ENCODE data around the gene ARHGAP21.

The ARHGAP21 gene

DNA sequence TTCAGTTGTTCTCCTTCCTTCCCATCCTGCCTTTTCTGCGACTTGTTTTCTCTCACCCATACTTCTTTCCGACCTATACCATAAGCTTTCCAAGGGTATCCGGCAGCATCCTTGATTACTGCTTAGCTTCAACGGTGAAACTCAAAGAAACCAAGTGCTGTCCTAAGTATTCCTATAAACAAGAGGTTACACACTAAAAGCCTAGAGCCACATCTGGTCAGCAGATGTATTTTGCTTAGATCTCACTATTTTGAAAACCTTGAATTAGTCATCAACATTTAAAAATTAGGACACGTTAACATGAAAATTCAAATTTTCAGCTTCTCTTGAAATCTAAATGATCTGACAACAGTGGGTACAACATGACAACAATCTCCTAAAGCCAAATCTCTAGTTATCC lies 20.0 kb downstream of the ARHGAP21 start:
- Histone ChIP-seq H3K27me3 (no peaks in the 10 kb centered on the region), H3K9me3 (replicated peaks in 1 of 11) (peaks cover 0 to 4% (median 0%) of the 10 kb centered on the region in 11 experiments; a peak in 1 of 22 replicates), H4K20me1 (peaks cover 0 to 98% (median 29%) of the 10 kb centered on the region in 11 experiments; a peak in 10 of 22 replicates), H3K9ac (no peak overlapping the region), H3K27ac (no peak overlapping the region), H3K4me2 (peak overlapping the region in 1 of 11 experiments; percentile 1; a peak in 1 of 22 replicates), H3K36me3 (peaks cover 0 to 8% (median 0%) of the 10 kb centered on the region in 11 experiments; a peak in 2 of 22 replicates), H3K4me3 (no peak overlapping the region), H3K4me1 (peaks cover 17 to 72% (median 43%) of the 10 kb centered on the region in 10 experiments)
- TF ChIP-seq Cebpa-rat (IDR thresholded peaks at IDR 0.05) = no peak

DNA sequence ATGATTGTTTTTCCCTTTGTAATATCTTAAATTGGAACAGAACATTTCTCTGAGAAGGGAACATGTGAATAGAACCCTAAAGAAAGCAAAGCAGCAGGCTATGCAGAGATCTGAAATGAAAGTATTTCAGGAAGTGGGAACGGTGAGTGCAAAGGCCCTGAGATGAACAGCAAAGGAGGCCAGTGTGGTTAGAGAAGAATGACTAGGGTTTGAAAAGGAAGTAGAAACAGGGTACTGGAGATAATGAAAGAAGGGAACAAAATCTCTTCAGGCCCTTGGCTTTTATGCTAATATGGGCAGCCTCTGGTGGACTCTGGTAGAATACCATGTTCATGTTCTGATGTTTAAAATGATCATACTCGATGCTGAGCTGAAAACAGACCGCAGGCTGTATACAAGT lies 22.2 kb downstream of the ARHGAP21 start:
- Histone ChIP-seq H3K4me1 (peaks cover 12 to 53% (median 25%) of the 10 kb centered on the region in 10 experiments), H3K9ac (no peak overlapping the region), H3K27ac (peak overlapping the region in 2 of 11 experiments; percentile 5 to 12; a peak in 1 of 22 replicates), H3K27me3 (no peaks in the 10 kb centered on the region), H4K20me1 (peaks cover 3 to 98% (median 21%) of the 10 kb centered on the region in 11 experiments; a peak in 15 of 22 replicates), H3K4me2 (peak overlapping the region in 7 of 11 experiments; percentile 26 to 40 (median 38); a peak in 10 of 22 replicates), H3K9me3 (replicated peaks in 1 of 11) (peaks cover 0 to 4% (median 0%) of the 10 kb centered on the region in 11 experiments; a peak in 1 of 22 replicates), H3K4me3 (no peak overlapping the region), H3K36me3 (peaks cover 0 to 12% (median 0%) of the 10 kb centered on the region in 11 experiments; a peak in 6 of 22 replicates)
- no peak for TF ChIP-seq Cebpa-rat (IDR thresholded peaks at IDR 0.05)

DNA sequence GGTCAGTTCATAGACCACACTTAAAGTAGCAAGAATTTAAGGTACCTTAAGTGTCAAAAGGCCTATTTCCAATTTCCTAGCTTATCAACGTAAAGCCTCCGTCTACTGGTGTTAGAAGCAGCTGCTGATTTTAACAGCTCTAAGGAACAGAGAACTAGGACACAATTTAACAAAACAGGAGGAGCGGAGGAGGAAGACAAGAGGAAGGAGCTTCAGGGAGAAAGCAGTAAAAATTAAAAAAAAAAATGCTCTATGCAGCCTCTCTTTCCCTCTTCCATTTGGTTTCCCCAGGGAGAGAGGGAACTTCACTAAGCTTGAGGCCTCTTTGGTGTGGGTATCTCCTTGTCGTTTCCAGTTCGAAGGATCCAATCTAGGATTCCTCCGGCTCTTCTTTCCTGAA lies 22.7 kb downstream of the ARHGAP21 start:
- no peak overlapping the region for H3K4me3 ChIP-seq
- H3K9me3 ChIP-seq (replicated peaks in 1 of 11) = peaks cover 0 to 4% (median 0%) of the 10 kb centered on the region in 11 experiments; a peak in 1 of 22 replicates
- peak overlapping the region in 6 of 11 experiments; percentile 31 to 40 (median 38); a peak in 10 of 22 replicates for H3K4me2 ChIP-seq
- H3K4me1 ChIP-seq = peaks cover 7 to 48% (median 21%) of the 10 kb centered on the region in 10 experiments; a peak in 19 of 20 replicates
- no peaks in the 10 kb centered on the region for H3K27me3 ChIP-seq
- 0 out of 22 replicates have a peak overlapping the region, but pooled peaks of 2 of the 11 experiments have one; percentile 5 to 15 for H3K27ac ChIP-seq
- peaks cover 0 to 15% (median 0%) of the 10 kb centered on the region in 11 experiments; a peak in 6 of 22 replicates for H3K36me3 ChIP-seq
- H4K20me1 ChIP-seq = peaks cover 0 to 98% (median 22%) of the 10 kb centered on the region in 11 experiments; a peak in 14 of 22 replicates
- TF ChIP-seq Cebpa-rat (IDR thresholded peaks at IDR 0.05) = no peak
- no peak overlapping the region for H3K9ac ChIP-seq

DNA sequence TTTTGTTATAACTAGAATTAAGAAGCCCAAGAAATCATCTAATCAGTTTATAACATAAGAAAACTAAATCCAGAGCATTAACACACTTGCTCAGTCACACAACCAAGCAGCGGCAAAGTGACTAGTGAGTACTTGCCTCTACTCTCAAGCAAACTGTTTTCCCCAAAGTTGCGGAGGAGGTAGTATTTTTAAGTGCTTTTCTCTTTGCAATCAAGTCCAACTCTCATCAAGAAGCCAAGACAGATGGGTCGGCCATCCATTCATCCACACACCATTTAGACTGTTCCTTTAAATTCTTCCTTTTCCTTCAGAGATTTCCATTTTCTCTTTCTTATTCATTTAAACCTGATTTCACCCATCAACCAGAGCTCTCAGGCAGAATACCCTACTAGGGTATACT lies 25.4 kb downstream of the ARHGAP21 start:
- Histone ChIP-seq H3K9ac (no peak overlapping the region), H3K4me3 (no peak overlapping the region), H3K4me1 (peaks cover 7 to 24% (median 12%) of the 10 kb centered on the region in 10 experiments; a peak in 16 of 20 replicates), H3K27ac (no peak overlapping the region), H4K20me1 (peaks cover 0 to 98% (median 32%) of the 10 kb centered on the region in 11 experiments; a peak in 15 of 22 replicates), H3K36me3 (peaks cover 0 to 23% (median 4%) of the 10 kb centered on the region in 11 experiments; a peak in 7 of 22 replicates), H3K4me2 (no peak overlapping the region), H3K27me3 (no peaks in the 10 kb centered on the region), H3K9me3 (replicated peaks in 1 of 11) (peaks cover 0 to 4% (median 0%) of the 10 kb centered on the region in 11 experiments; a peak in 2 of 22 replicates)
- no peak for TF ChIP-seq Cebpa-rat (IDR thresholded peaks at IDR 0.05)

DNA sequence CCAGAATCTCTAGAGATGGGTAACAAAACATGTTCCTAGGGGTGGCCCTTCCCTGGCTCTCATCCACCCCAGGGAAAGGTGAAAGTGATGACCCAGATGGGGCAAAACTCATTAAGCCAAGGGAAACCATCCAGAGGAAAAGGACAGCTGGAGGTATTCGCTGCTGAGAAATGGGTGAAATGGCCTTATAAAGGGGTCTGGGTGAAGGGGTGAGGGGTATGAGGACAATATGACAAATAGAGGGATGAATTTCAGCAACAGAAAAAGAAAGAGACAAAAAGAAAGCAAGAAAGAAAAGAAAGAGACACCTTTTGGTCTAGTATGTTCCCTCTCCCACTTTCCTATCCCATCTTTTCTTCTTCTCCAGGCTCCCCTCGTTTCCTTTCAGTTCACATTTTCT lies 26.6 kb downstream of the ARHGAP21 start:
- Histone ChIP-seq H3K27me3 (no peaks in the 10 kb centered on the region), H3K27ac (no peak overlapping the region), H3K4me3 (no peak overlapping the region), H3K4me1 (peaks cover 7 to 16% (median 12%) of the 10 kb centered on the region in 10 experiments; a peak in 16 of 20 replicates), H3K4me2 (no peak overlapping the region), H4K20me1 (peaks cover 0 to 100% (median 43%) of the 10 kb centered on the region in 11 experiments; a peak in 16 of 22 replicates), H3K36me3 (peaks cover 0 to 23% (median 4%) of the 10 kb centered on the region in 11 experiments; a peak in 7 of 22 replicates), H3K9me3 (replicated peaks in 1 of 11) (no peaks in the 10 kb centered on the region; a peak in 1 of 22 replicates), H3K9ac (no peak overlapping the region)
- no peak for TF ChIP-seq Cebpa-rat (IDR thresholded peaks at IDR 0.05)

DNA sequence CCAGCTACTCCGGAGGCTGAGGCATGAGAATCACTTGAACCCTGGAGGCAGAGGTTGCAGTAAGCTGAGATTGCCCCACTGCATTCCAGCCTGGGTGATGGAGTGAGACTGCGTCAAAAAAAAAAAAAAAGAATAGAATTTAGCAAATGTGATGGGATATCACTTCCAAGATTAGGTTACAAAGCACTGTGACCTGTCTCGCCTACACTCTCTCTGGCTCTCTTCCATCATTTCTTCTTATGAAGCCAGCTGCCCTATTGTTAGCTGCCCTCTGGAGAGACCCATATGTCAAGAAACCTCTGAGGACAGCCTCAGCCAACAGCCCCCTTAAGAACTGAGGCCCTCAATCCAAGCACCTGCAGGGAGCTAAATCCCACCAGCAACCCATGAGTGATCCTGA lies 28.2 kb downstream of the ARHGAP21 start:
- Histone ChIP-seq H3K36me3 (peaks cover 0 to 23% (median 4%) of the 10 kb centered on the region in 11 experiments; a peak in 7 of 22 replicates), H3K27me3 (no peaks in the 10 kb centered on the region), H3K9me3 (replicated peaks in 1 of 11) (no peaks in the 10 kb centered on the region; a peak in 1 of 22 replicates), H3K9ac (no peak overlapping the region), H3K4me2 (no peak overlapping the region), H4K20me1 (peaks cover 0 to 97% (median 41%) of the 10 kb centered on the region in 11 experiments; a peak in 17 of 22 replicates), H3K27ac (no peak overlapping the region), H3K4me3 (no peak overlapping the region), H3K4me1 (0 out of 20 replicates have a peak, but pooled peaks cover 0 to 3% (median 0%) of the 10 kb centered on the region in 10 experiments)
- TF ChIP-seq Cebpa-rat (IDR thresholded peaks at IDR 0.05) = no peak

DNA sequence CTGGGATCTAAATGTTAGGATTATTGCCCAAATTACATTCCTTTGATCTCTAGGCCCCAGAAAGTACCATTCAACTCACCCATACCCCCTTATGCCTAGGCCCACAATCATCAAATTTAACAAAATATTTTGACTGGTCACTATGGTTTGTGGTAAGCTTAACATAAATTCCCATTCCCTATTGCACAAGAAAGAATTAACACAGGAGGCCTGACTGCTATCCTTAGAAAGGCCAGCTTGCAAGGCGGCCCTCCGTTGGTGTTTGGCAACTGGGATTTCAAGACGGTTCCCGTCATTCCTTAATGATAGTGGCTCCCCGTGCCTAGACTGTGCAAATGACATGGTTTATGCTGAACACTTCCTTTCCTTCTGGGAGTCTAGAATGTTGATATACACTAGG lies 29.6 kb downstream of the ARHGAP21 start:
- Histone ChIP-seq H3K27ac (no peak overlapping the region), H3K36me3 (peaks cover 0 to 20% (median 4%) of the 10 kb centered on the region in 11 experiments; a peak in 6 of 22 replicates), H3K4me3 (no peak overlapping the region), H3K27me3 (no peaks in the 10 kb centered on the region), H3K9ac (no peak overlapping the region), H3K4me1 (0 out of 20 replicates have a peak, but pooled peaks cover 0 to 3% (median 0%) of the 10 kb centered on the region in 10 experiments), H4K20me1 (peaks cover 0 to 92% (median 36%) of the 10 kb centered on the region in 11 experiments; a peak in 16 of 22 replicates), H3K9me3 (replicated peaks in 1 of 11) (no peaks in the 10 kb centered on the region; a peak in 1 of 22 replicates), H3K4me2 (no peak overlapping the region)
- TF ChIP-seq Cebpa-rat (IDR thresholded peaks at IDR 0.05) = no peak

DNA sequence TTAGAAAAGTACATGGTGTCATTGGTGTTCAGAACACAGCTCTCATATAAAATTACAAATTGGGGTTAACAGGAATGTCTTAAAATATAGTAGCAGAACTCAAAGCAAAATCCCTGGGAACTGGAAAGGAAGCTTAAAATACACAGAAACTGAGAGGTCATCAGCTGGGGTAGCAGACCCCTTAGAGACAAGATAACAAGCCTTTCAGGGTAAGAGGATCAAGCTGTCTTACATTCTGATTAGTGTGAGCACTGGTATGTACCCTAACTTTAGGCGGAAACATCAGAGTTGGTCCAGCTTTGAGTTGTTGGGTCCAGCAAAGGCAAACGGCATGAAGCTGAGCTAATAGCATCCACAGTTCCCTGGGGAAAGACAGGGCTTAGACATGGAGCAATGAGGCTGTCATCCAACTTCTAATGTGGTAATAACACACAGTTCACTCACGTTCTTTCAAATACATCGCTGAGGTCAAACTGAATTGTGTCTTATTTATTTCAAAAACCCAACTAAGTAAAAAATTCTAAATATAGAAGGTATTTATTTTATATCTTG lies 32.6 kb downstream of the ARHGAP21 start:
- Histone ChIP-seq H3K9me3 (replicated peaks in 1 of 11) (peaks cover 0 to 7% (median 0%) of the 10 kb centered on the region in 11 experiments; a peak in 2 of 22 replicates), H3K36me3 (peaks cover 0 to 19% (median 6%) of the 10 kb centered on the region in 11 experiments; a peak in 6 of 22 replicates), H4K20me1 (peaks cover 0 to 90% (median 31%) of the 10 kb centered on the region in 11 experiments; a peak in 13 of 22 replicates), H3K4me2 (no peak overlapping the region), H3K27me3 (no peaks in the 10 kb centered on the region), H3K4me3 (no peak overlapping the region), H3K9ac (no peak overlapping the region), H3K4me1 (peaks cover 0 to 18% (median 5%) of the 10 kb centered on the region in 10 experiments; a peak in 7 of 20 replicates), H3K27ac (no peak overlapping the region)
- no peak for TF ChIP-seq Cebpa-rat (IDR thresholded peaks at IDR 0.05)

Data from BLaER1 treated with 17β-estradiol and CSF1 and Interleukin-3, amounts not matched to agents 10 nM and 100 nM (cell line).